GM12878 (cell line): ENCODE measurements around the gene MANF. TPM values are rescaled to one million over a fixed set of nuclear protein-coding genes. Genes with fewer than 3 reads are reported as not detected.

Source experiments
- BACH1 ChIP-seq: fragments of 450-650 bp; IDR thresholded peaks from 2 replicates; pipeline ENCODE4 v1.6.1; 2017; ENCODE audit warnings: mild to moderate bottlenecking, borderline replicate concordance
- CEBPB ChIP-seq, 2 experiments: fragments of 150-350 bp in 1 of 2; IDR thresholded peaks; 2 replicates each; pipeline ENCODE4 v1.6.1; 2012 to 2014; ENCODE audit warnings: low read depth in 2 of 2, low read length in 2 of 2, borderline replicate concordance in 1 of 2, inconsistent platforms in 1 of 2
- CHD4 ChIP-seq: fragments of 200-600 bp; sonication (generic); IDR thresholded peaks from 2 replicates; pipeline ENCODE4 v1.6.1; 2016; ENCODE audit warnings: mild to moderate bottlenecking
- CREM ChIP-seq: IDR thresholded peaks from 2 replicates; pipeline ENCODE4 v1.6.1; 2014; ENCODE audit warnings: antibody characterized with exemption, low read depth
- ESRRA ChIP-seq: IDR thresholded peaks from 2 replicates; pipeline ENCODE4 v1.6.1; 2012; ENCODE audit warnings: mild to moderate bottlenecking, low read length, improper control_type of control experiment
- ETV6 ChIP-seq, 2 experiments: fragments of 450-650 bp in 1 of 2; IDR thresholded peaks in 1 of 2; conservative IDR thresholded peaks in 1 of 2; 2 replicates each; pipeline ENCODE4 v1.6.1; 2014; ENCODE audit warnings: antibody characterized with exemption in 1 of 2, borderline replicate concordance in 1 of 2, low read depth in 1 of 2, mild to moderate bottlenecking in 1 of 2, moderate library complexity in 1 of 2
- HDAC6 ChIP-seq: fragments of 200-600 bp; sonication (generic); IDR thresholded peaks from one replicate; pipeline ENCODE4 v1.8.0; 2017; ENCODE audit warnings: antibody characterized with exemption; ENCODE audit not compliant: unreplicated experiment
- HDGF ChIP-seq: fragments of 450-650 bp; IDR thresholded peaks from 2 replicates; pipeline ENCODE4 v1.6.1; 2016; ENCODE audit warnings: antibody characterized with exemption
- IKZF1 ChIP-seq: fragments of 450-650 bp; conservative IDR thresholded peaks from 2 replicates; pipeline ENCODE4 v1.6.1; 2017; ENCODE audit warnings: antibody characterized with exemption, mild to moderate bottlenecking
- IRF4 ChIP-seq: IDR thresholded peaks from 2 replicates; pipeline ENCODE4 v1.6.1; 2011; ENCODE audit warnings: low read depth, low read length
- JUND ChIP-seq: IDR thresholded peaks from 2 replicates; pipeline ENCODE4 v1.6.1; 2012; ENCODE audit warnings: low read depth, mild to moderate bottlenecking, low read length, improper control_type of control experiment, moderate library complexity
- KDM1A ChIP-seq: fragments of 200-600 bp; sonication (generic); IDR thresholded peaks from 2 replicates; pipeline ENCODE4 v1.6.1; 2016; ENCODE audit warnings: borderline replicate concordance
- MTA2 ChIP-seq: fragments of 450-650 bp; IDR thresholded peaks from 2 replicates; pipeline ENCODE4 v1.6.1; 2016; ENCODE audit warnings: low read depth, mild to moderate bottlenecking, moderate library complexity
- MXI1 ChIP-seq: fragments of 150-350 bp; IDR thresholded peaks from 2 replicates; pipeline ENCODE4 v1.6.1; 2011; ENCODE audit warnings: low read depth, mild to moderate bottlenecking, inconsistent platforms, low read length, improper control_type of control experiment
- NFYB ChIP-seq: IDR thresholded peaks from 2 replicates; pipeline ENCODE4 v1.6.1; 2011; ENCODE audit warnings: low read depth, mild to moderate bottlenecking, low read length, improper control_type of control experiment, moderate library complexity; ENCODE audit not compliant: insufficient read depth
- NR2C1 ChIP-seq: fragments of 450-650 bp; IDR thresholded peaks from 2 replicates; pipeline ENCODE4 v1.6.1; 2017; ENCODE audit warnings: antibody characterized with exemption, mild to moderate bottlenecking, moderate library complexity
- NR2F1 ChIP-seq: fragments of 450-650 bp; conservative IDR thresholded peaks from 2 replicates; pipeline ENCODE4 v1.6.1; 2017; ENCODE audit warnings: mild to moderate bottlenecking
- PAX5 ChIP-seq: IDR thresholded peaks from 2 replicates; pipeline ENCODE4 v1.6.1; 2011; ENCODE audit warnings: low read depth, low read length, borderline replicate concordance
- PAX8 ChIP-seq: fragments of 450-650 bp; IDR thresholded peaks from 2 replicates; pipeline ENCODE4 v1.6.1; 2017; ENCODE audit warnings: mild to moderate bottlenecking, moderate library complexity
- RFX5 ChIP-seq: IDR thresholded peaks from 2 replicates; pipeline ENCODE4 v1.6.1; 2011; ENCODE audit warnings: low read depth, low read length, improper control_type of control experiment
- RUNX3 ChIP-seq: IDR thresholded peaks from 2 replicates; pipeline ENCODE4 v1.6.1; 2012; ENCODE audit warnings: low read length, inconsistent platforms
- ZNF687 ChIP-seq: fragments of 450-650 bp; IDR thresholded peaks from 2 replicates; pipeline ENCODE4 v1.6.1; 2017; ENCODE audit warnings: mild to moderate bottlenecking, moderate library complexity
- polyA plus RNA-seq, 11 experiments: library from polyadenylated mRNA; depleted of rRNA in 4 of 11; unstranded in 6 of 11; stranded (reverse) in 5 of 11; fragments of >200 nt; fragmentation: Nextera tagmentation in 4 of 11; fragmentation: Illumina TruSeq in 1 of 11; extraction: Ambion mirVana in 4 of 11; extraction: Trizol in 1 of 11; gene quantifications; 1 replicate in 1 of 11; 2 replicates in 10 of 11; pipeline versions ENCODE4 v1.2.1 to v1.2.3, GENCODE V29; 2011 to 2016; ENCODE audit warnings: inconsistent platforms in 2 of 11, missing spikeins in 2 of 11, low read depth in 1 of 11
- total RNA-seq, 4 experiments: library from RNA; depleted of rRNA in 3 of 4; stranded (reverse); fragments of >200 nt in 3 of 4; fragmentation: Illumina TruSeq in 1 of 4; extraction: Trizol in 1 of 4; gene quantifications; 2 replicates each; pipeline versions ENCODE4 v1.2.1 to v1.2.3, GENCODE V29; 2013 to 2021
- TF ChIP-seq, protein P1 (sequence below): fragments of 450-650 bp; IDR thresholded peaks from 2 replicates; pipeline ENCODE4 v1.6.1; 2017; ENCODE audit warnings: mild to moderate bottlenecking, low read depth, inconsistent platforms; ENCODE audit not compliant: poor library complexity, severe bottlenecking
- TF ChIP-seq, protein P2 (sequence below): fragments of 450-650 bp; IDR thresholded peaks from 2 replicates; pipeline ENCODE4 v1.6.1; 2017; ENCODE audit warnings: borderline replicate concordance

Gene MANF
- total and polyA plus RNA-seq, 10 of the 15 experiments (the other 5 are each of a cell fraction or from before 2014, with no cell fraction given), result 22.0 to 120 (median 82.9) TPM

- TF ChIP-seq IRF4 (no peak), ETV6 (conservative IDR thresholded peaks at IDR 0.05 in 1 of 2, IDR thresholded peaks at IDR 0.05 in 1 of 2; ENCODE audit: borderline replicate concordance in 1 of 2, low read depth in 1 of 2) (no peak), KDM1A (no peak), PAX5 (no peak), NR2C1 (no peak), RUNX3 (no peak), HDGF (no peak), RFX5 (no peak), IKZF1 (0 out of 2 replicates have a peak, but pooled peaks have one; percentile 14), MTA2 (no peak), ZNF687 (0 out of 2 replicates have a peak, but pooled peaks have one; percentile 0), CEBPB (IDR thresholded peaks at IDR 0.05; ENCODE audit: borderline replicate concordance in 1 of 2, low read depth in 2 of 2, low read length in 2 of 2) (no peak), CHD4 (no peak), MXI1 (peak; percentile 61), PAX8 (no peak), NFYB (no peak), ESRRA (no peak), CREM (peak; percentile 24; the same call in 1 of the 2 replicates), NR2F1 (no peak), BACH1 (0 out of 2 replicates have a peak, but pooled peaks have one; percentile 8), HDAC6 (no peak), JUND (no peak)
- TF ChIP-seq, protein P1, sequence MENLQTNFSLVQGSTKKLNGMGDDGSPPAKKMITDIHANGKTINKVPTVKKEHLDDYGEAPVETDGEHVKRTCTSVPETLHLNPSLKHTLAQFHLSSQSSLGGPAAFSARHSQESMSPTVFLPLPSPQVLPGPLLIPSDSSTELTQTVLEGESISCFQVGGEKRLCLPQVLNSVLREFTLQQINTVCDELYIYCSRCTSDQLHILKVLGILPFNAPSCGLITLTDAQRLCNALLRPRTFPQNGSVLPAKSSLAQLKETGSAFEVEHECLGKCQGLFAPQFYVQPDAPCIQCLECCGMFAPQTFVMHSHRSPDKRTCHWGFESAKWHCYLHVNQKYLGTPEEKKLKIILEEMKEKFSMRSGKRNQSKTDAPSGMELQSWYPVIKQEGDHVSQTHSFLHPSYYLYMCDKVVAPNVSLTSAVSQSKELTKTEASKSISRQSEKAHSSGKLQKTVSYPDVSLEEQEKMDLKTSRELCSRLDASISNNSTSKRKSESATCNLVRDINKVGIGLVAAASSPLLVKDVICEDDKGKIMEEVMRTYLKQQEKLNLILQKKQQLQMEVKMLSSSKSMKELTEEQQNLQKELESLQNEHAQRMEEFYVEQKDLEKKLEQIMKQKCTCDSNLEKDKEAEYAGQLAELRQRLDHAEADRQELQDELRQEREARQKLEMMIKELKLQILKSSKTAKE, result no peak
- TF ChIP-seq, protein P2, sequence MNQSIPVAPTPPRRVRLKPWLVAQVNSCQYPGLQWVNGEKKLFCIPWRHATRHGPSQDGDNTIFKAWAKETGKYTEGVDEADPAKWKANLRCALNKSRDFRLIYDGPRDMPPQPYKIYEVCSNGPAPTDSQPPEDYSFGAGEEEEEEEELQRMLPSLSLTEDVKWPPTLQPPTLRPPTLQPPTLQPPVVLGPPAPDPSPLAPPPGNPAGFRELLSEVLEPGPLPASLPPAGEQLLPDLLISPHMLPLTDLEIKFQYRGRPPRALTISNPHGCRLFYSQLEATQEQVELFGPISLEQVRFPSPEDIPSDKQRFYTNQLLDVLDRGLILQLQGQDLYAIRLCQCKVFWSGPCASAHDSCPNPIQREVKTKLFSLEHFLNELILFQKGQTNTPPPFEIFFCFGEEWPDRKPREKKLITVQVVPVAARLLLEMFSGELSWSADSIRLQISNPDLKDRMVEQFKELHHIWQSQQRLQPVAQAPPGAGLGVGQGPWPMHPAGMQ, result no peak
Measured at GRCh38 chr3:51391566-51392354, 6.7 kb downstream of the MANF start (continued).
